Liver (tissue), 3 donors: Measurements from ENCODE around the gene INTS1.

ENCODE experiments used
- EGR1 ChIP-seq, 2 donors: IDR thresholded peaks; 2 replicates each; pipeline ENCODE4 v1.6.1; 2016 to 2018; ENCODE audit warnings: antibody characterized with exemption in 2 of 2, low read depth in 2 of 2
- GABPA ChIP-seq, 2 donors: IDR thresholded peaks in 1 of 2; conservative IDR thresholded peaks in 1 of 2; 2 replicates each; pipeline ENCODE4 v1.6.1; 2016; ENCODE audit warnings: antibody characterized with exemption in 2 of 2, mild to moderate bottlenecking in 1 of 2, moderate library complexity in 1 of 2
- HNF4G ChIP-seq: IDR thresholded peaks from 2 replicates; pipeline ENCODE4 v1.6.1; 2016; ENCODE audit warnings: antibody characterized with exemption
- JUND ChIP-seq, 2 donors: IDR thresholded peaks; 2 replicates each; pipeline ENCODE4 v1.6.1; 2016; ENCODE audit warnings: antibody characterized with exemption in 2 of 2
- RAD21 ChIP-seq, 2 donors: IDR thresholded peaks; 2 replicates each; pipeline ENCODE4 v1.6.1; 2016; ENCODE audit warnings: antibody characterized with exemption in 2 of 2, mild to moderate bottlenecking in 2 of 2
- SP1 ChIP-seq: IDR thresholded peaks from 2 replicates; pipeline ENCODE4 v1.6.1; 2018; ENCODE audit warnings: antibody characterized with exemption, mild to moderate bottlenecking
- TAF1 ChIP-seq: conservative IDR thresholded peaks from 2 replicates; pipeline ENCODE4 v1.6.1; 2016; ENCODE audit warnings: antibody characterized with exemption, mild to moderate bottlenecking
- YY1 ChIP-seq: IDR thresholded peaks from 2 replicates; pipeline ENCODE4 v1.6.1; 2016; ENCODE audit warnings: antibody characterized with exemption, mild to moderate bottlenecking
- TF ChIP-seq, protein P1 (sequence below): fragments of 150-350 bp; IDR thresholded peaks from 2 replicates; pipeline ENCODE4 v1.5.1; 2017; ENCODE audit warnings: improper control_type of control experiment, low read depth, low read length; ENCODE audit not compliant: missing input control
- TF ChIP-seq, protein P2 (sequence below): IDR thresholded peaks from 2 replicates; pipeline ENCODE4 v1.6.1; 2016; ENCODE audit warnings: antibody characterized with exemption
- TF ChIP-seq, protein P3 (sequence below): IDR thresholded peaks from 2 replicates; pipeline ENCODE4 v1.6.1; 2016; ENCODE audit warnings: antibody characterized with exemption, mild to moderate bottlenecking
- donor health status: healthy.
- donor health status: healthy.

DNA sequence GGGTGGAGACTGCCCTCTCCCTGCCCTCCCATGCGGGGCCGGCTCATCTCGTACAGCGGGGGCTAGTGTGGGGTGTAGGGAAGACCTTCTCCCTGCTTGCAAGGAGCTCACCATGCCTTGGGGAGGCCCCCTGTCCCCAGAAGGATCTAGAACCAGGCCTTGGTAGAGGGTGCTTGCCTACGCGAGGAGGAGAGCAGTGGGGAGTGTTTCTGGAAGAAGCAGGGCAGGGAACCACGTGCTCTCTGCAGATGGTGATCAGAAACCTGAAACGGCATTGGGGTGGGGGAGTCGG lies 29.0 kb upstream of the INTS1 start:
- TF ChIP-seq, protein P1, sequence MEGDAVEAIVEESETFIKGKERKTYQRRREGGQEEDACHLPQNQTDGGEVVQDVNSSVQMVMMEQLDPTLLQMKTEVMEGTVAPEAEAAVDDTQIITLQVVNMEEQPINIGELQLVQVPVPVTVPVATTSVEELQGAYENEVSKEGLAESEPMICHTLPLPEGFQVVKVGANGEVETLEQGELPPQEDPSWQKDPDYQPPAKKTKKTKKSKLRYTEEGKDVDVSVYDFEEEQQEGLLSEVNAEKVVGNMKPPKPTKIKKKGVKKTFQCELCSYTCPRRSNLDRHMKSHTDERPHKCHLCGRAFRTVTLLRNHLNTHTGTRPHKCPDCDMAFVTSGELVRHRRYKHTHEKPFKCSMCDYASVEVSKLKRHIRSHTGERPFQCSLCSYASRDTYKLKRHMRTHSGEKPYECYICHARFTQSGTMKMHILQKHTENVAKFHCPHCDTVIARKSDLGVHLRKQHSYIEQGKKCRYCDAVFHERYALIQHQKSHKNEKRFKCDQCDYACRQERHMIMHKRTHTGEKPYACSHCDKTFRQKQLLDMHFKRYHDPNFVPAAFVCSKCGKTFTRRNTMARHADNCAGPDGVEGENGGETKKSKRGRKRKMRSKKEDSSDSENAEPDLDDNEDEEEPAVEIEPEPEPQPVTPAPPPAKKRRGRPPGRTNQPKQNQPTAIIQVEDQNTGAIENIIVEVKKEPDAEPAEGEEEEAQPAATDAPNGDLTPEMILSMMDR = no peak
- TF ChIP-seq, protein P2, sequence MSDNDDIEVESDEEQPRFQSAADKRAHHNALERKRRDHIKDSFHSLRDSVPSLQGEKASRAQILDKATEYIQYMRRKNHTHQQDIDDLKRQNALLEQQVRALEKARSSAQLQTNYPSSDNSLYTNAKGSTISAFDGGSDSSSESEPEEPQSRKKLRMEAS = no peak
- TF ChIP-seq SP1 (no peak), TAF1 (no peak), RAD21 (IDR thresholded peaks at IDR 0.05) (no peak), HNF4G (no peak), JUND (IDR thresholded peaks at IDR 0.05) (no peak), YY1 (no peak), GABPA (IDR thresholded peaks at IDR 0.05 in 1 of 2, conservative IDR thresholded peaks at IDR 0.05 in 1 of 2) (no peak), EGR1 (IDR thresholded peaks at IDR 0.05; ENCODE audit: low read depth in 2 of 2) (no peak)
- TF ChIP-seq, protein P3, sequence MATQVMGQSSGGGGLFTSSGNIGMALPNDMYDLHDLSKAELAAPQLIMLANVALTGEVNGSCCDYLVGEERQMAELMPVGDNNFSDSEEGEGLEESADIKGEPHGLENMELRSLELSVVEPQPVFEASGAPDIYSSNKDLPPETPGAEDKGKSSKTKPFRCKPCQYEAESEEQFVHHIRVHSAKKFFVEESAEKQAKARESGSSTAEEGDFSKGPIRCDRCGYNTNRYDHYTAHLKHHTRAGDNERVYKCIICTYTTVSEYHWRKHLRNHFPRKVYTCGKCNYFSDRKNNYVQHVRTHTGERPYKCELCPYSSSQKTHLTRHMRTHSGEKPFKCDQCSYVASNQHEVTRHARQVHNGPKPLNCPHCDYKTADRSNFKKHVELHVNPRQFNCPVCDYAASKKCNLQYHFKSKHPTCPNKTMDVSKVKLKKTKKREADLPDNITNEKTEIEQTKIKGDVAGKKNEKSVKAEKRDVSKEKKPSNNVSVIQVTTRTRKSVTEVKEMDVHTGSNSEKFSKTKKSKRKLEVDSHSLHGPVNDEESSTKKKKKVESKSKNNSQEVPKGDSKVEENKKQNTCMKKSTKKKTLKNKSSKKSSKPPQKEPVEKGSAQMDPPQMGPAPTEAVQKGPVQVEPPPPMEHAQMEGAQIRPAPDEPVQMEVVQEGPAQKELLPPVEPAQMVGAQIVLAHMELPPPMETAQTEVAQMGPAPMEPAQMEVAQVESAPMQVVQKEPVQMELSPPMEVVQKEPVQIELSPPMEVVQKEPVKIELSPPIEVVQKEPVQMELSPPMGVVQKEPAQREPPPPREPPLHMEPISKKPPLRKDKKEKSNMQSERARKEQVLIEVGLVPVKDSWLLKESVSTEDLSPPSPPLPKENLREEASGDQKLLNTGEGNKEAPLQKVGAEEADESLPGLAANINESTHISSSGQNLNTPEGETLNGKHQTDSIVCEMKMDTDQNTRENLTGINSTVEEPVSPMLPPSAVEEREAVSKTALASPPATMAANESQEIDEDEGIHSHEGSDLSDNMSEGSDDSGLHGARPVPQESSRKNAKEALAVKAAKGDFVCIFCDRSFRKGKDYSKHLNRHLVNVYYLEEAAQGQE = no peak
